ENCODE measurements around the gene MARCHF3. TPM values are rescaled to one million over a fixed set of nuclear protein-coding genes. Genes with fewer than 3 reads are reported as not detected.

The MARCHF3 gene, protein sequence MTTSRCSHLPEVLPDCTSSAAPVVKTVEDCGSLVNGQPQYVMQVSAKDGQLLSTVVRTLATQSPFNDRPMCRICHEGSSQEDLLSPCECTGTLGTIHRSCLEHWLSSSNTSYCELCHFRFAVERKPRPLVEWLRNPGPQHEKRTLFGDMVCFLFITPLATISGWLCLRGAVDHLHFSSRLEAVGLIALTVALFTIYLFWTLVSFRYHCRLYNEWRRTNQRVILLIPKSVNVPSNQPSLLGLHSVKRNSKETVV
- 10 to 100 TPM in 1 of 4 donors, 1 to 10 TPM in 3; 3.0 to 14.5 (median 4.6) TPM for total RNA-seq

DNA sequence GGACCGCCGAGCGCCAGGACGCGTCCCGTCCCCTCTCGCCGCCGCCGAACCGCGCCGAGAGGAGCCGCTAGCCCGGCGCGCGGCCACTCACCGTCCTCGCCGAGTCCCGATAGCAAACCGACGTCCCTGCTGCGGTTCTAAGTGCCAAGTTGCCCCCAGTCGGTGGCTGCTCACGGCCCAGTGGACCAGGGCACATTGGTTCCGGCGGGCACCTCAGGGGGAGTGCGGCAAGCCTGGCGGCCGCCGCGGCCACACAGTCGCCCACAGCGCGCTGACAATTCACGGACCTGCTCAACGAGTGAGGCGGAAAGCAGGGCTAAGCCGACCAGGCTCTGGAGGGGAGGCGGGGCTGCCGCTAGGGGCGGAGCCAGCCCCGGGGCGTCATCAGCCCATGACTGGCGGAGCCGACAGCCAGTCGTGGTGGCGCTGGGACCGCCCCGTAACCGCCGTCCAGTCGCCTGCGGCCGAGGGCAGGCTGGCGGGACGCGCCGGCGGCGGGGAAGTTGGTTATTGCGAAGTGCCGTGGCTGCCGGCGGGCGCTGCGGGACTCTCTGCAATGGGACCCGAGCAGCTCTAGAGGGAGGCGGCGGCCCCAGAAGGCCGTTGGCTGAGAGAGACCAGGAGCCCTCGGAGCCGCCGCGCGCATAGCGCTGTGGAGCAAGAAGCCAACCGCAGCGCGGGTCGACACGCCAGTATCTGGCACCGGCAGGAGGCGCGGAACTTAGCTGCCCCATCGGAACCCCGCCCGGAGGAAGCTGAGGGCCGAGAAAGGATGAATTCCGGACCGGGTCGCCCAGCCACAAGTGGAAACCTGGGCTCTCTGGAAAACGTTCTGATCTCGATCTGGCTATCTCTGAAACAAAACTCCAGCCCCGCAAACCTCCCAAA is at the start of gene MARCHF3:
MARCHF3 (minus strand) TSS at position 300 of the 888 bp plus-strand sequence. CDS start 112,387 bp downstream, outside the sequence.
- peaks cover 7 to 31% of the 10 kb centered on the region in 2 donors for H3K4me1 ChIP-seq
- peak; percentile 95 for DNase-seq

DNA sequence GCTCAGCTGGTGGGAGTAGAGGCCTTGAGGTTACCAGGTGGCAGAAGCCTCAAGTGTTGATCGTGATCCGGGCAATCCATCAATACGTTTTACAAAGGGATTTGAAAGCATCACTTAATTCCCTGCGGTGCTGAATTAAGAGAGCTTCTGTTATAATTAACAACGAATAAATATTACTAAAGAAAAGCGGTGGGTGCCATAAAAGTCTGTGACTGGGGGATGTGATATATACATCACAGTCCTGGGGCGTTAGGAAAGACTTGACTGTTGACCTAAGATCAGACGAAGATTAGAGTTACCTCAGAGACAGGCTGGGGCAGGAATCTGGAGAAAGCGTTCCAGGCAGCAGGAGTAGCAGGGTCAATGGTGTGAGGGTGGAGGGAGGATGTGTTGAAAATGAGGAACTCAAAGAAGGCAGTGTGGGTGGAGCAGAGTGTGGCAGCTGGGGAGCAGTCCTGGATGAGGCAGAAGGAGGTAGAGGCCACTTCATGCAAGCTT is 49.7 kb upstream of the MARCHF3 start:
- no peak for TF ChIP-seq POLR2A (IDR thresholded peaks at IDR 0.05)
- WGBS, 2 donors: 51 to 52% methylated on average over 9 of the region's 9 CpGs
- H3K27ac ChIP-seq: no peak overlapping the region
- intact Hi-C loops (cut with DNase I): no loop called here
- DNase-seq: no peak
- H3K27me3 ChIP-seq: no peaks in the 10 kb centered on the region
- no peaks in the 10 kb centered on the region for H3K36me3 ChIP-seq
- H3K9me3 ChIP-seq: no peaks in the 10 kb centered on the region
- H3K4me3 ChIP-seq (replicated peaks in 1 of 3): no peak overlapping the region
- H3K4me1 ChIP-seq: no peaks in the 10 kb centered on the region

More for the DNA sequence above, at the start of gene MARCHF3:
- WGBS, 2 donors: 0 to 1% methylated on average over 1 to 14 of the region's 97 CpGs
- no peaks in the 10 kb centered on the region for H3K36me3 ChIP-seq
- H3K4me3 ChIP-seq (replicated peaks in 1 of 3): peak within 1 kb of the TSS; percentile 47 to 84 (median 61)
- TF ChIP-seq POLR2A (IDR thresholded peaks at IDR 0.05): peak; percentile 42 to 96
- TF ChIP-seq, protein P1, sequence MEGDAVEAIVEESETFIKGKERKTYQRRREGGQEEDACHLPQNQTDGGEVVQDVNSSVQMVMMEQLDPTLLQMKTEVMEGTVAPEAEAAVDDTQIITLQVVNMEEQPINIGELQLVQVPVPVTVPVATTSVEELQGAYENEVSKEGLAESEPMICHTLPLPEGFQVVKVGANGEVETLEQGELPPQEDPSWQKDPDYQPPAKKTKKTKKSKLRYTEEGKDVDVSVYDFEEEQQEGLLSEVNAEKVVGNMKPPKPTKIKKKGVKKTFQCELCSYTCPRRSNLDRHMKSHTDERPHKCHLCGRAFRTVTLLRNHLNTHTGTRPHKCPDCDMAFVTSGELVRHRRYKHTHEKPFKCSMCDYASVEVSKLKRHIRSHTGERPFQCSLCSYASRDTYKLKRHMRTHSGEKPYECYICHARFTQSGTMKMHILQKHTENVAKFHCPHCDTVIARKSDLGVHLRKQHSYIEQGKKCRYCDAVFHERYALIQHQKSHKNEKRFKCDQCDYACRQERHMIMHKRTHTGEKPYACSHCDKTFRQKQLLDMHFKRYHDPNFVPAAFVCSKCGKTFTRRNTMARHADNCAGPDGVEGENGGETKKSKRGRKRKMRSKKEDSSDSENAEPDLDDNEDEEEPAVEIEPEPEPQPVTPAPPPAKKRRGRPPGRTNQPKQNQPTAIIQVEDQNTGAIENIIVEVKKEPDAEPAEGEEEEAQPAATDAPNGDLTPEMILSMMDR (IDR thresholded peaks at IDR 0.05): peak in 3 of 6 experiments; percentile 7 to 19 (median 11)
- intact Hi-C loops (cut with DNase I): no loop called here
- no peaks in the 10 kb centered on the region for H3K27me3 ChIP-seq
- no peaks in the 10 kb centered on the region for H3K9me3 ChIP-seq
- peak within 1 kb of the TSS; percentile 57 to 84 (median 76) for H3K27ac ChIP-seq

DNA sequence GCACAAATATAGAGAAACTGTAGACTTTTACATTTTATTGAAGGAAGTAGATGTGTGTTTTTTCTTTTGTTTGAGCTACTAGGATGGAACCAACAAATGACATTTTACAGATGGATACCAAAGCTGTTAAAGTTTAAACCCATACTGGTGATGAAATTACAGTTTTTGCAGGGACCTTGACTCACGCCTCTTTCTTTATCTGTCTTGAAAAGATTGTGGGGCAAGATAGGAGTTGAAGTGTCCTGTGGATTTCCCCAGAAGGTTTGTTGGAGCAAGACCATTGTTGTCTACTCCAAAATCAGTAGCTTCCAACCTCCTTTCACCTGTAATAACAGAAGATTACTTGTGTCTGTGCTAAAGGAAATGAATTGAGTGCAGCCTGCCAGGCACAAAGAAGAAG is 47.0 kb upstream of the MARCHF3 start:
- no peaks in the 10 kb centered on the region for H3K4me1 ChIP-seq
- no peaks in the 10 kb centered on the region for H3K27me3 ChIP-seq
- no peaks in the 10 kb centered on the region for H3K36me3 ChIP-seq
- no peak for DNase-seq
- WGBS, 2 donors: 72 to 88% methylated on average over 1 of the region's 1 CpG
- no peak overlapping the region for H3K27ac ChIP-seq
- TF ChIP-seq, protein P1 (IDR thresholded peaks at IDR 0.05): no peak
- TF ChIP-seq POLR2A (IDR thresholded peaks at IDR 0.05): no peak
- no peak overlapping the region for H3K4me3 ChIP-seq (replicated peaks in 1 of 3)
- H3K9me3 ChIP-seq: no peaks in the 10 kb centered on the region
- intact Hi-C loops (cut with DNase I): no loop called here

DNA sequence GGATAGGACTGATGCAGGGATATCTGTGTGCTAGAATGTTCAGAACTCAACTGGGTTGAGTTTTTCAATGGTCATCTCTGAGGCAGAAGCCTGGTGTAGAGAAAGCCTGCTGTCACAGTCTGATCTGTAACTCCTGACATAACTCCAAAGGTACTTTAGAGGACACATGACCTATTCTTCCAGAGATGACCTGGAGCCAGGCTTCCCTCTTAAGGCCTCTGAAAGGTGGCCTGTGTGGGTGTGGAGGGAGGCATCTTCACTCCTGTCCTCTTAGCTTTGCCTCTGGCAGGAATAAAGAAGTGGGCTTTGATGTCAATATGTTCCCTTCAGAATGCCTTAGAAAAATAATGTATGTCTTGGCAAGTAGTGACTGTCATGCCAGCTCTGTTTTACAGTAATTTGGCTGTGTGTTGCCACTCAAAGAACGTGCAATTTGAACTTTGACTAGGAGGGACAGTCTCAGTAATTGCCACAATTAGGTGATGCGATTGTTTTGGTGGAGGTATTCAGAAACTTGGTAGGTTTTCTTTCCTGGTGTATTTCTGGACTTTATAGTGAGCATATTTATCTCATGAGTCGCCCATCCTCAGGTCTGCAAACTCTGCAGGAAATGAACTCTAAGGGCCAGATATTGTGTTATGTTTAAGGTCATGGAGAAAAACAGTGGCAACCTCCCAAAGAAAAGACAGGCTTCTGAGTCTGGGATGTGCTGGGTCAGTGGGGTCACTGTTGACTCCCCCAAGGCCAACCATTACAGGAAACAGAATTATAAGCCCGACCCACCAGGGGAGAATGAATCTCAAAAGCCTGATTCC is 46.2 kb upstream of the MARCHF3 start:
- no peak overlapping the region for H3K27ac ChIP-seq
- H3K4me1 ChIP-seq: no peaks in the 10 kb centered on the region
- H3K4me3 ChIP-seq (replicated peaks in 1 of 3): no peak overlapping the region
- peak in 1 of 2 donors; percentile 3 for DNase-seq
- no peaks in the 10 kb centered on the region for H3K36me3 ChIP-seq
- intact Hi-C loops (cut with DNase I): no loop called here
- TF ChIP-seq, protein P1 (IDR thresholded peaks at IDR 0.05): no peak
- no peak for TF ChIP-seq POLR2A (IDR thresholded peaks at IDR 0.05)
- H3K9me3 ChIP-seq: no peaks in the 10 kb centered on the region
- WGBS, 2 donors: 53 to 58% methylated on average over 4 of the region's 4 CpGs
- H3K27me3 ChIP-seq: no peaks in the 10 kb centered on the region

DNA sequence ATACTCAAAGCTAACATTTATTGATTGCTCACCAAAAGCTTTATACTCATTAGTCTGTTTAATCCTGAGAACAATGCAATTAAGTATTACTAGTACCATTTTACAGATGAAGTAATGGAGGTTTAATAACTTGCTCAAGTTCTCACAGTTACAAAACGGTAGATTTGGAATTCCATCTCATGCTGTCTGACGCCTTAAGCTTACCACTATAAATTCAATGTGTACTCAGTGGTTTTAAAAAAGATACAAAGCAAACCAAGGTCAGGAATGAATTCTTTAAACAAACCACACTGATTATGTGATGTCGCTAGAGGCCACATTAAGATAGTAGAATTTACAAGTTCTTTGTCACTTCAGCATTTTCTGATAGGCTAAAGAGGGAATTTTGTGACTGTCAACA is 44.1 kb upstream of the MARCHF3 start:
- intact Hi-C loops (cut with DNase I): no loop called here
- 90 to 96% methylated on average over 3 of the region's 3 CpGs for WGBS, 2 donors
- Histone ChIP-seq H3K27ac (no peak overlapping the region), H3K9me3 (no peaks in the 10 kb centered on the region), H3K36me3 (no peaks in the 10 kb centered on the region), H3K4me1 (no peaks in the 10 kb centered on the region), H3K4me3 (replicated peaks in 1 of 3) (no peak overlapping the region), H3K27me3 (no peaks in the 10 kb centered on the region)
- no peak for DNase-seq
- no peak for TF ChIP-seq POLR2A (IDR thresholded peaks at IDR 0.05)
- TF ChIP-seq, protein P1 (IDR thresholded peaks at IDR 0.05): no peak
